ENCODE data around the gene SCRT2.
"Not testable (repeated sequence)": the region's sequence is repeated elsewhere in the genome, so short reads cannot be mapped to it uniquely, and the experiment has no call there.

The SCRT2 gene

GRCh38 chr20:675453-676314 lies at the start of gene SCRT2:
Gene SCRT2, minus strand, starts transcription at chr20:675802. Its CDS starts 201 bp downstream, at chr20:675601.
- H3K4me3 ChIP-seq (ENCODE audit: low read length), result no peak within 1 kb of the TSS
- DNase-seq (ENCODE audit: low read depth), result peak; percentile 68
- no peak for TF ChIP-seq CTCF (conservative IDR thresholded peaks at IDR 0.05; ENCODE audit: low read length)

- not testable (repeated sequence) for H3K4me3 ChIP-seq (ENCODE audit: low read length); DNase-seq (ENCODE audit: low read depth)
These were observed 49.2 kb upstream of the SCRT2 start for GRCh38 chr20:724797-725196.

- H3K4me3 ChIP-seq (ENCODE audit: low read length), result no peak overlapping the region
- no peak for DNase-seq (ENCODE audit: low read depth)
- no peak for TF ChIP-seq CTCF (conservative IDR thresholded peaks at IDR 0.05; ENCODE audit: low read length)
These were observed 48.2 kb upstream of the SCRT2 start for GRCh38 chr20:723756-724155.

GRCh38 chr20:722822-723644 lies 47.4 kb upstream of the SCRT2 start:
- DNase-seq (ENCODE audit: low read depth), result no peak
- no peak for TF ChIP-seq CTCF (conservative IDR thresholded peaks at IDR 0.05; ENCODE audit: low read length)
- no peak overlapping the region for H3K4me3 ChIP-seq (ENCODE audit: low read length)

GRCh38 chr20:721876-722275 lies 46.3 kb upstream of the SCRT2 start:
- TF ChIP-seq CTCF (conservative IDR thresholded peaks at IDR 0.05; ENCODE audit: low read length), result no peak
- H3K4me3 ChIP-seq (ENCODE audit: low read length), result no peak overlapping the region
- DNase-seq (ENCODE audit: low read depth), result no peak

- no peak for TF ChIP-seq CTCF (conservative IDR thresholded peaks at IDR 0.05; ENCODE audit: low read length)
- DNase-seq (ENCODE audit: low read depth), result no peak
These were observed 44.2 kb upstream of the SCRT2 start for GRCh38 chr20:719816-720215.

GRCh38 chr20:719068-719467 lies 43.5 kb upstream of the SCRT2 start:
- no peak for TF ChIP-seq CTCF (conservative IDR thresholded peaks at IDR 0.05; ENCODE audit: low read length)
- no peak overlapping the region for H3K4me3 ChIP-seq (ENCODE audit: low read length)
- DNase-seq (ENCODE audit: low read depth), result no peak

More at GRCh38 chr20:719816-720215, 44.2 kb upstream of the SCRT2 start:
- no peak overlapping the region for H3K4me3 ChIP-seq (ENCODE audit: low read length)
